ENCODE measurements around the gene XPO4.

The XPO4 gene

GRCh38 chr13:20767309-20767943, 135.1 kb downstream of the XPO4 start:
- Histone ChIP-seq H3K27ac (ENCODE audit: low read depth, low read length) (no peak overlapping the region), H3K4me3 (ENCODE audit: low read depth, low read length) (no peak overlapping the region), H3K23ac (ENCODE audit: low read length) (no peak overlapping the region), H2AFZ (ENCODE audit: insufficient read depth, low read length, poor library complexity) (no peak overlapping the region), H3K79me1 (ENCODE audit: low read length) (no peaks in the 10 kb centered on the region), H3K4ac (ENCODE audit: low read depth, low read length) (no peak overlapping the region), H4K12ac (ENCODE audit: low read depth, low read length) (no peak overlapping the region), H3K18ac (ENCODE audit: low read length) (no peak overlapping the region), H4K91ac (ENCODE audit: low read depth, low read length) (no peak overlapping the region), H2AK5ac (ENCODE audit: low read length) (no peak overlapping the region), H3K79me2 (ENCODE audit: control insufficient read depth, insufficient read depth, low read length, poor library complexity) (no peaks in the 10 kb centered on the region), H3K4me2 (ENCODE audit: low read length) (no peak overlapping the region), H4K8ac (ENCODE audit: low read depth, low read length) (no peak overlapping the region), H2BK12ac (ENCODE audit: low read length) (no peak overlapping the region), H2BK5ac (ENCODE audit: low read depth, low read length, poor library complexity) (no peak overlapping the region), H3K4me1 (ENCODE audit: control insufficient read depth in 1 of 2, insufficient read depth in 2 of 2, low read length in 2 of 2) (peaks cover 0 to 2% of the 10 kb centered on the region in 2 experiments), H3K9ac (ENCODE audit: low read length) (no peak overlapping the region), H3K14ac (ENCODE audit: low read length) (no peak overlapping the region), H3K36me3 (ENCODE audit: control insufficient read depth in 1 of 2, insufficient read depth in 2 of 2, low read length in 2 of 2) (peaks cover 2% of the 10 kb centered on the region in 2 experiments), H3K27me3 (ENCODE audit: insufficient read depth, low read length) (no peaks in the 10 kb centered on the region), H3K9me3 (ENCODE audit: insufficient read depth, low read depth, low read length) (no peaks in the 10 kb centered on the region), H2BK120ac (ENCODE audit: insufficient read depth, low read length, poor library complexity) (no peak overlapping the region)
- DNase-seq = no peak
- WGBS (ENCODE audit: extremely low coverage, insufficient coverage, insufficient read length) = no CpG with 5 or more reads among the region's 2 CpGs

GRCh38 chr13:20760872-20761271, 141.7 kb downstream of the XPO4 start:
- H2BK5ac ChIP-seq (ENCODE audit: low read depth, low read length, poor library complexity) = no peak overlapping the region
- no peak overlapping the region for H3K14ac ChIP-seq (ENCODE audit: low read length)
- H3K27ac ChIP-seq (ENCODE audit: low read depth, low read length) = no peak overlapping the region
- H4K91ac ChIP-seq (ENCODE audit: low read depth, low read length) = no peak overlapping the region
- H3K9ac ChIP-seq (ENCODE audit: low read length) = no peak overlapping the region
- no peak overlapping the region for H4K12ac ChIP-seq (ENCODE audit: low read depth, low read length)
- no peaks in the 10 kb centered on the region for H3K79me1 ChIP-seq (ENCODE audit: low read length)
- no peaks in the 10 kb centered on the region for H3K27me3 ChIP-seq (ENCODE audit: insufficient read depth, low read length)
- no peak overlapping the region for H3K4me3 ChIP-seq (ENCODE audit: low read depth, low read length)
- H4K8ac ChIP-seq (ENCODE audit: low read depth, low read length) = no peak overlapping the region
- no peak overlapping the region for H3K4ac ChIP-seq (ENCODE audit: low read depth, low read length)
- H2BK12ac ChIP-seq (ENCODE audit: low read length) = no peak overlapping the region
- no peak overlapping the region for H3K4me2 ChIP-seq (ENCODE audit: low read length)
- DNase-seq = no peak
- no peaks in the 10 kb centered on the region for H3K4me1 ChIP-seq (ENCODE audit: control insufficient read depth in 1 of 2, insufficient read depth in 2 of 2, low read length in 2 of 2)
- H2AK5ac ChIP-seq (ENCODE audit: low read length) = no peak overlapping the region
- no peak overlapping the region for H3K18ac ChIP-seq (ENCODE audit: low read length)
- H3K23ac ChIP-seq (ENCODE audit: low read length) = no peak overlapping the region
- no peak overlapping the region for H2AFZ ChIP-seq (ENCODE audit: insufficient read depth, low read length, poor library complexity)
- no peaks in the 10 kb centered on the region for H3K9me3 ChIP-seq (ENCODE audit: insufficient read depth, low read depth, low read length)
- no CpG with 5 or more reads among the region's 3 CpGs for WGBS (ENCODE audit: extremely low coverage, insufficient coverage, insufficient read length)
- H2BK120ac ChIP-seq (ENCODE audit: insufficient read depth, low read length, poor library complexity) = no peak overlapping the region
- no peaks in the 10 kb centered on the region for H3K36me3 ChIP-seq (ENCODE audit: control insufficient read depth in 1 of 2, insufficient read depth in 2 of 2, low read length in 2 of 2)
- no peaks in the 10 kb centered on the region for H3K79me2 ChIP-seq (ENCODE audit: control insufficient read depth, insufficient read depth, low read length, poor library complexity)

GRCh38 chr13:20754009-20754408, 148.5 kb downstream of the XPO4 start:
- H2BK5ac ChIP-seq (ENCODE audit: low read depth, low read length, poor library complexity) = no peak overlapping the region
- no peak overlapping the region for H3K4ac ChIP-seq (ENCODE audit: low read depth, low read length)
- H2BK12ac ChIP-seq (ENCODE audit: low read length) = no peak overlapping the region
- H3K4me3 ChIP-seq (ENCODE audit: low read depth, low read length) = no peak overlapping the region
- no peak overlapping the region for H4K91ac ChIP-seq (ENCODE audit: low read depth, low read length)
- H2BK120ac ChIP-seq (ENCODE audit: insufficient read depth, low read length, poor library complexity) = no peak overlapping the region
- H3K9ac ChIP-seq (ENCODE audit: low read length) = no peak overlapping the region
- H3K14ac ChIP-seq (ENCODE audit: low read length) = no peak overlapping the region
- peaks cover 6% of the 10 kb centered on the region for H3K9me3 ChIP-seq (ENCODE audit: insufficient read depth, low read depth, low read length)
- H3K36me3 ChIP-seq (ENCODE audit: control insufficient read depth in 1 of 2, insufficient read depth in 2 of 2, low read length in 2 of 2) = no peaks in the 10 kb centered on the region
- H3K27me3 ChIP-seq (ENCODE audit: insufficient read depth, low read length) = no peaks in the 10 kb centered on the region
- H3K4me1 ChIP-seq (ENCODE audit: control insufficient read depth in 1 of 2, insufficient read depth in 2 of 2, low read length in 2 of 2) = no peaks in the 10 kb centered on the region
- H3K79me2 ChIP-seq (ENCODE audit: control insufficient read depth, insufficient read depth, low read length, poor library complexity) = no peaks in the 10 kb centered on the region
- no peak overlapping the region for H3K27ac ChIP-seq (ENCODE audit: low read depth, low read length)
- no peak overlapping the region for H4K8ac ChIP-seq (ENCODE audit: low read depth, low read length)
- H3K79me1 ChIP-seq (ENCODE audit: low read length) = no peaks in the 10 kb centered on the region
- H3K4me2 ChIP-seq (ENCODE audit: low read length) = no peak overlapping the region
- H3K18ac ChIP-seq (ENCODE audit: low read length) = no peak overlapping the region
- no peak for DNase-seq
- H2AFZ ChIP-seq (ENCODE audit: insufficient read depth, low read length, poor library complexity) = no peak overlapping the region
- no peak overlapping the region for H3K23ac ChIP-seq (ENCODE audit: low read length)
- no peak overlapping the region for H4K12ac ChIP-seq (ENCODE audit: low read depth, low read length)
- H2AK5ac ChIP-seq (ENCODE audit: low read length) = no peak overlapping the region

GRCh38 chr13:20749377-20749776, 153.2 kb downstream of the XPO4 start:
- Histone ChIP-seq H3K4ac (ENCODE audit: low read depth, low read length) (no peak overlapping the region), H3K27me3 (ENCODE audit: insufficient read depth, low read length) (no peaks in the 10 kb centered on the region), H3K23ac (ENCODE audit: low read length) (no peak overlapping the region), H3K14ac (ENCODE audit: low read length) (no peak overlapping the region), H3K9ac (ENCODE audit: low read length) (no peak overlapping the region), H3K4me3 (ENCODE audit: low read depth, low read length) (no peak overlapping the region), H3K27ac (ENCODE audit: low read depth, low read length) (no peak overlapping the region), H3K79me2 (ENCODE audit: control insufficient read depth, insufficient read depth, low read length, poor library complexity) (no peaks in the 10 kb centered on the region), H3K79me1 (ENCODE audit: low read length) (no peaks in the 10 kb centered on the region), H2BK5ac (ENCODE audit: low read depth, low read length, poor library complexity) (no peak overlapping the region), H2AK5ac (ENCODE audit: low read length) (no peak overlapping the region), H3K9me3 (ENCODE audit: insufficient read depth, low read depth, low read length) (no peaks in the 10 kb centered on the region), H3K36me3 (ENCODE audit: control insufficient read depth in 1 of 2, insufficient read depth in 2 of 2, low read length in 2 of 2) (no peaks in the 10 kb centered on the region), H4K91ac (ENCODE audit: low read depth, low read length) (no peak overlapping the region), H2AFZ (ENCODE audit: insufficient read depth, low read length, poor library complexity) (no peak overlapping the region), H4K8ac (ENCODE audit: low read depth, low read length) (no peak overlapping the region), H2BK120ac (ENCODE audit: insufficient read depth, low read length, poor library complexity) (no peak overlapping the region), H4K12ac (ENCODE audit: low read depth, low read length) (no peak overlapping the region), H3K4me1 (ENCODE audit: control insufficient read depth in 1 of 2, insufficient read depth in 2 of 2, low read length in 2 of 2) (no peaks in the 10 kb centered on the region), H3K4me2 (ENCODE audit: low read length) (no peak overlapping the region), H3K18ac (ENCODE audit: low read length) (no peak overlapping the region), H2BK12ac (ENCODE audit: low read length) (no peak overlapping the region)
- no peak for DNase-seq
- no CpG with 5 or more reads among the region's 1 CpG for WGBS (ENCODE audit: extremely low coverage, insufficient coverage, insufficient read length)

All from trophoblast cell (in vitro differentiated cells and primary cell).